SK-N-SH (cell line): ENCODE data around the gene NPIPB2. TPM values are rescaled to one million over a fixed set of nuclear protein-coding genes. Genes with fewer than 3 reads are reported as not detected.

ENCODE experiments used
- CTCF ChIA-PET: fragments of 300-600, 350-600 bp; formaldehyde crosslinking; extraction: SDS; loops from one replicate; lab custom pipeline; 2021; lab: Yijun Ruan, JAX
- POLR2A ChIA-PET: fragments of 350-600 bp; sonication (Branson Sonifier 250); formaldehyde crosslinking; extraction: SDS; loops from one replicate; lab custom pipeline; 2020; ENCODE audit warnings: antibody characterized with exemption, inconsistent platforms; lab: Yijun Ruan, JAX
- DNase-seq: peaks from one replicate; pipeline ENCODE4 v3.0.0; 2012
- H2AFZ ChIP-seq: fragments of 200-600 bp; sonication (generic); 2 replicates; pipeline ENCODE4 v1.8.1; 2016; ENCODE audit warnings: antibody characterized with exemption, mild to moderate bottlenecking, low read depth
- H3F3A ChIP-seq: fragments of 200-600 bp; sonication (generic); replicated peaks from 2 replicates; pipeline ENCODE3; 2016; ENCODE audit warnings: antibody characterized with exemption, mild to moderate bottlenecking; ENCODE audit not compliant: insufficient read depth
- H3K27ac ChIP-seq, 2 experiments: fragments of 200-500 bp in 1 of 2; fragments of 200-600 bp in 1 of 2; sonication (Bioruptor generic) in 1 of 2; sonication (generic), shearing (Covaris generic) in 1 of 2; 2 replicates each; pipeline versions ENCODE4 v1.5.1 to v1.6.1; 2014 to 2016; ENCODE audit warnings: low read depth in 2 of 2, inconsistent platforms in 1 of 2, low read length in 1 of 2, mild to moderate bottlenecking in 1 of 2, mixed read lengths in 1 of 2
- H3K27me3 ChIP-seq: fragments of 200-600 bp; sonication (generic), shearing (Covaris generic); 2 replicates; pipeline ENCODE4 v1.6.1; 2016; ENCODE audit warnings: mixed run types; ENCODE audit not compliant: insufficient read depth
- H3K36me3 ChIP-seq, 2 experiments: fragments of 200-500 bp in 1 of 2; fragments of 200-600 bp in 1 of 2; sonication (Bioruptor generic) in 1 of 2; sonication (generic) in 1 of 2; replicated peaks in 1 of 2; 2 replicates each; pipeline versions ENCODE3 to v1.5.1; 2014 to 2016; ENCODE audit warnings: low read length in 1 of 2, mild to moderate bottlenecking in 1 of 2; ENCODE audit not compliant: insufficient read depth in 2 of 2, control insufficient read depth in 1 of 2
- H3K4me1 ChIP-seq, 2 experiments: fragments of 200-500 bp in 1 of 2; fragments of 200-600 bp in 1 of 2; sonication (Bioruptor generic) in 1 of 2; sonication (generic), shearing (Covaris generic) in 1 of 2; 2 replicates each; pipeline versions ENCODE4 v1.5.1 to v1.6.1; 2014 to 2016; ENCODE audit warnings: low read depth in 1 of 2, low read length in 1 of 2, mixed run types in 1 of 2; ENCODE audit not compliant: insufficient read depth in 2 of 2, control insufficient read depth in 1 of 2
- H3K4me2 ChIP-seq: fragments of 200-600 bp; sonication (generic), shearing (Covaris generic); 2 replicates; pipeline ENCODE4 v1.6.1; 2017; ENCODE audit warnings: mixed run types
- H3K4me3 ChIP-seq, 2 experiments: fragments of 200-500 bp in 1 of 2; fragments of 200-600 bp in 1 of 2; sonication (Bioruptor generic) in 1 of 2; sonication (generic), shearing (Covaris generic) in 1 of 2; 2 replicates each; pipeline versions ENCODE4 v1.5.1 to v1.8.1; 2014 to 2016; ENCODE audit warnings: low read depth in 2 of 2, inconsistent platforms in 1 of 2, low read length in 1 of 2, mild to moderate bottlenecking in 1 of 2, mixed read lengths in 1 of 2, moderate library complexity in 1 of 2
- H3K79me2 ChIP-seq: fragments of 200-600 bp; sonication (generic); 2 replicates; pipeline ENCODE4 v1.8.1; 2017; ENCODE audit warnings: mild to moderate bottlenecking; ENCODE audit not compliant: insufficient read depth
- H3K9ac ChIP-seq: fragments of 200-600 bp; sonication (generic); 2 replicates; pipeline ENCODE4 v1.6.1; 2017; ENCODE audit warnings: mixed run types
- H3K9me2 ChIP-seq: fragments of 200-600 bp; sonication (generic); 2 replicates; pipeline ENCODE4 v1.6.1; 2017; ENCODE audit warnings: mixed run types
- H3K9me3 ChIP-seq: fragments of 200-600 bp; sonication (generic); 2 replicates; pipeline ENCODE4 v1.6.1; 2017; ENCODE audit warnings: mixed run types, mild to moderate bottlenecking, moderate library complexity
- H4K20me1 ChIP-seq: fragments of 200-600 bp; sonication (generic); 2 replicates; pipeline ENCODE4 v1.6.1; 2017; ENCODE audit warnings: mild to moderate bottlenecking, mixed run types; ENCODE audit not compliant: insufficient read depth
- FOXM1 ChIP-seq: IDR thresholded peaks from 2 replicates; pipeline ENCODE4 v1.4.0; 2012; ENCODE audit warnings: low read depth, mild to moderate bottlenecking
- GABPA ChIP-seq: IDR thresholded peaks from 2 replicates; pipeline ENCODE4 v1.4.0; 2012; ENCODE audit warnings: low read depth, mild to moderate bottlenecking
- GATA2 ChIP-seq: sonication (generic); formaldehyde crosslinking; IDR thresholded peaks from 2 replicates; pipeline ENCODE4 v1.5.0; 2020; ENCODE audit warnings: mild to moderate bottlenecking, missing genetic modification reagents
- IRF3 ChIP-seq: fragments of 150-350 bp; IDR thresholded peaks from 2 replicates; pipeline ENCODE4 v1.6.1; 2016; ENCODE audit warnings: mild to moderate bottlenecking, low read depth, low read length
- JUND ChIP-seq: IDR thresholded peaks from 2 replicates; pipeline ENCODE4 v1.4.0; 2012
- MAX ChIP-seq: IDR thresholded peaks from 2 replicates; pipeline ENCODE4 v1.4.0; 2012; ENCODE audit warnings: low read depth
- RCOR1 ChIP-seq: fragments of 150-350 bp; IDR thresholded peaks from 2 replicates; pipeline ENCODE4 v1.6.1; 2017; ENCODE audit warnings: antibody characterized with exemption, low read length
- REST ChIP-seq: IDR thresholded peaks from 2 replicates; pipeline ENCODE4 v1.6.1; 2012; ENCODE audit warnings: mild to moderate bottlenecking, low read depth, low read length, moderate library complexity
- RFX5 ChIP-seq: IDR thresholded peaks from 2 replicates; pipeline ENCODE4 v1.6.1; 2012; ENCODE audit warnings: mild to moderate bottlenecking, improper control_type of control experiment, low read length
- RXRA ChIP-seq: IDR thresholded peaks from 2 replicates; pipeline ENCODE4 v1.4.0; 2012; ENCODE audit warnings: low read depth, mild to moderate bottlenecking, borderline replicate concordance
- TEAD4 ChIP-seq: IDR thresholded peaks from 2 replicates; pipeline ENCODE4 v1.4.0; 2012; ENCODE audit warnings: mild to moderate bottlenecking, borderline replicate concordance; ENCODE audit not compliant: insufficient read depth
- USF1 ChIP-seq: IDR thresholded peaks from 2 replicates; pipeline ENCODE4 v1.4.0; 2012; ENCODE audit warnings: low read depth, borderline replicate concordance
- ZBTB33 ChIP-seq: IDR thresholded peaks from 2 replicates; pipeline ENCODE4 v1.4.0; 2012; ENCODE audit warnings: low read depth, borderline replicate concordance
- whole genome bisulfite sequencing: methylation state at CpG from one replicate; pipeline ENCODE4 v1.1.6; 2017; ENCODE audit warnings: low lambda C conversion rate; 5-methylcytosine and 5-hydroxymethylcytosine counted together
- polyA plus RNA-seq, 3 experiments: library from polyadenylated mRNA; depleted of rRNA; stranded (reverse); fragments of >200 nt; gene quantifications; 2 replicates each; pipeline ENCODE4 v1.2.3, GENCODE V29; 2012

NPIPB2 gene
- polyA plus RNA-seq, 1 of the 3 experiments (the other 2 are of a cell fraction) = 9.3 TPM

- no peak within 1 kb of the TSS for H3K9ac ChIP-seq
- no peaks in the 10 kb centered on the region for H3K79me2 ChIP-seq
- POLR2A ChIA-PET = interaction anchor here (0.6 to 0.7 kb wide), 2 partner anchors 8 to 49 kb away, joined by 3 to 4 read pairs; partner anchors contain the start of gene GSPT1
- no peaks in the 10 kb centered on the region for H3K9me2 ChIP-seq
- no peaks in the 10 kb centered on the region for H4K20me1 ChIP-seq
- 63% methylated on average over 9 of the region's 9 CpGs for WGBS
- H3K27ac ChIP-seq = no peak within 1 kb of the TSS
- H3K9me3 ChIP-seq = no peaks in the 10 kb centered on the region
- H3K4me3 ChIP-seq = no peak within 1 kb of the TSS
- CTCF ChIA-PET = interaction anchor here (4.0 kb wide), 1 partner anchor 103 kb away, joined by 20 read pairs; no protein-coding TSS in a partner anchor
- no peak within 1 kb of the TSS for H2AFZ ChIP-seq
- no peak for DNase-seq
- no peaks in the 10 kb centered on the region for H3K36me3 ChIP-seq
- TF ChIP-seq USF1 = no peak
- no peak for TF ChIP-seq TEAD4
- TF ChIP-seq ZBTB33 = no peak
- TF ChIP-seq JUND = no peak
- no peak for TF ChIP-seq REST
- no peak within 1 kb of the TSS for H3K4me2 ChIP-seq
- H3F3A ChIP-seq = no peaks in the 10 kb centered on the region
- no peaks in the 10 kb centered on the region for H3K27me3 ChIP-seq
- H3K4me1 ChIP-seq = no peaks in the 10 kb centered on the region
These were observed 23.1 kb upstream of the NPIPB2 start, which contains the start of gene TNFRSF17 for GRCh38 chr16:11964761-11965551. Gene TNFRSF17 (plus strand): TSS chr16:11965210. CDS start chr16:11965325, 115 bp downstream.

- Histone ChIP-seq H3K9me2 (no peaks in the 10 kb centered on the region), H3K9me3 (no peaks in the 10 kb centered on the region), H4K20me1 (no peaks in the 10 kb centered on the region), H3K27me3 (no peaks in the 10 kb centered on the region), H3K36me3 (no peaks in the 10 kb centered on the region), H3K27ac (no peak overlapping the region), H3K4me2 (no peak overlapping the region), H3F3A (no peaks in the 10 kb centered on the region), H2AFZ (no peak overlapping the region), H3K4me3 (no peak overlapping the region), H3K4me1 (no peaks in the 10 kb centered on the region), H3K9ac (no peak overlapping the region), H3K79me2 (no peaks in the 10 kb centered on the region)
- WGBS = 82% methylated on average over 6 of the region's 6 CpGs
- CTCF ChIA-PET = interaction anchor here (0.6 to 4.0 kb wide), 2 partner anchors 104 to 712 kb away, joined by 3 to 20 read pairs; no protein-coding TSS in a partner anchor
- DNase-seq = no peak
- POLR2A ChIA-PET = no interaction called here
- TF ChIP-seq FOXM1 (no peak), REST (no peak), RXRA (no peak), MAX (no peak), RFX5 (no peak), GATA2 (CRISPR knock-in tag) (no peak), GABPA (no peak), RCOR1 (no peak), IRF3 (no peak)
These were observed 21.9 kb upstream of the NPIPB2 start for GRCh38 chr16:11963706-11964105.
